Ovary (tissue), 3 donors: Measurements from ENCODE around the gene FGD3.

Experiments used
- CTCF ChIP-seq, 3 donors: fragments of 450-650 bp in 2 of 3; fragments of 200-600 bp in 1 of 3; IDR thresholded peaks; one replicate each; pipeline versions ENCODE4 v1.5.1 to v1.8.0; 2016 to 2022; ENCODE audit warnings: antibody characterized with exemption in 3 of 3, mild to moderate bottlenecking in 1 of 3
- EP300 ChIP-seq: sonication (generic); formaldehyde crosslinking; IDR thresholded peaks from one replicate; pipeline ENCODE4 v1.6.1; 2017; ENCODE audit warnings: antibody characterized with exemption
- POLR2A ChIP-seq: fragments of 450-650 bp; IDR thresholded peaks from one replicate; pipeline ENCODE4 v1.6.1; 2017; ENCODE audit warnings: antibody characterized with exemption, mild to moderate bottlenecking, moderate library complexity
- donor health status: DM: no; HTN: no; CAD: no.

GRCh38 chr9:92966518-92966800, 19.1 kb downstream of the FGD3 start:
- TF ChIP-seq CTCF (IDR thresholded peaks at IDR 0.05) (no peak), POLR2A (no peak), EP300 (no peak)
